Measurements from ENCODE around the gene TBL1X.

The TBL1X gene

GRCh38 chrX:9464435-9465371 lies at the start of gene TBL1X:
Gene TBL1X (plus strand): TSS chrX:9465058. CDS start chrX:9653587, 188,529 bp downstream.
- no peak for TF ChIP-seq CTCF (IDR thresholded peaks at IDR 0.05; ENCODE audit: low read depth, low read length)

GRCh38 chrX:9416562-9417348 lies 48.1 kb upstream of the TBL1X start:
- no peak overlapping the region for H3K4me3 ChIP-seq (ENCODE audit: low read depth, low read length)
- TF ChIP-seq CTCF (IDR thresholded peaks at IDR 0.05; ENCODE audit: low read depth, low read length): no peak

More at GRCh38 chrX:9464435-9465371, at the start of gene TBL1X:
- H3K4me3 ChIP-seq (ENCODE audit: low read depth, low read length): peak within 1 kb of the TSS; percentile 72

GRCh38 chrX:9418262-9418661 lies 46.6 kb upstream of the TBL1X start:
- no peak for TF ChIP-seq CTCF (IDR thresholded peaks at IDR 0.05; ENCODE audit: low read depth, low read length)

GRCh38 chrX:9420275-9421265 lies 44.3 kb upstream of the TBL1X start:
- no peak for TF ChIP-seq CTCF (IDR thresholded peaks at IDR 0.05; ENCODE audit: low read depth, low read length)
- no peak overlapping the region for H3K4me3 ChIP-seq (ENCODE audit: low read depth, low read length)

More at GRCh38 chrX:9418262-9418661, 46.6 kb upstream of the TBL1X start:
- H3K4me3 ChIP-seq (ENCODE audit: low read depth, low read length): no peak overlapping the region

GRCh38 chrX:9429767-9430166 lies 35.1 kb upstream of the TBL1X start:
- no peak for TF ChIP-seq CTCF (IDR thresholded peaks at IDR 0.05; ENCODE audit: low read depth, low read length)
- H3K4me3 ChIP-seq (ENCODE audit: low read depth, low read length): no peak overlapping the region

- no peak overlapping the region for H3K4me3 ChIP-seq (ENCODE audit: low read depth, low read length)
- no peak for TF ChIP-seq CTCF (IDR thresholded peaks at IDR 0.05; ENCODE audit: low read depth, low read length)
These were observed 34.4 kb upstream of the TBL1X start for GRCh38 chrX:9430346-9430921.

Measured in WI38 (cell line).